GM12878 (cell line): Measurements from ENCODE around the gene RFXANK. TPM values are rescaled to one million over a fixed set of nuclear protein-coding genes. Genes with fewer than 3 reads are reported as not detected.

Source experiments
- ATAC-seq: fragments of 200-7000 bp; cut with Tn5 transposase; 3 replicates; pipeline ENCODE4 v1.9.1; 2020; ENCODE audit warnings: mild to moderate bottlenecking, moderate library complexity
- BruUV-seq: library from RNA; stranded (reverse); fragments of 400-500 nt; replicated peaks from 2 replicates; lab custom pipeline; 2021; lab: Mats Ljungman, UMichigan
- CTCF ChIA-PET: fragments of 300-600 bp; sonication (Branson Sonifier 250); formaldehyde crosslinking; extraction: SDS; loops from one replicate; lab custom pipeline; 2021; ENCODE audit warnings: inconsistent platforms; lab: Yijun Ruan, JAX
- POLR2A ChIA-PET: fragments of 350-600 bp; formaldehyde crosslinking; extraction: SDS; loops from one replicate; lab custom pipeline; 2021; ENCODE audit warnings: inconsistent platforms; lab: Charles Lee
- RAD21 ChIA-PET: fragments of 300-600 bp; sonication (Branson Sonifier 250); formaldehyde crosslinking; loops from one replicate; lab custom pipeline; 2023; ENCODE audit warnings: antibody characterized with exemption; ENCODE audit not compliant: unreplicated experiment; lab: Charles Lee
- SMC1A ChIA-PET: fragments of 300-600 bp; sonication (Branson Sonifier 250); formaldehyde crosslinking; loops from one replicate; lab custom pipeline; 2023; ENCODE audit not compliant: unreplicated experiment, uncharacterized antibody; lab: Charles Lee
- DNase-seq: peaks from one replicate; pipeline ENCODE4 v3.0.0-alpha.2; 2011; ENCODE audit warnings: low read depth, low spot score
- FAIRE-seq: peaks from 3 replicates; lab custom pipeline; 2011; peaks lifted over from hg19 to GRCh38; lab: Jason Lieb, UNC
- H2AFZ ChIP-seq: 2 replicates; pipeline ENCODE4 v1.6.0; 2011; ENCODE audit warnings: low read depth, low read length, control low read depth; ENCODE audit not compliant: control insufficient read depth
- H3K27ac ChIP-seq: 2 replicates; pipeline ENCODE4 v1.5.1; 2011; ENCODE audit warnings: control low read depth; ENCODE audit not compliant: control insufficient read depth, insufficient read depth
- H3K27me3 ChIP-seq, 2 experiments: replicated peaks in 1 of 2; 2 replicates each; pipeline versions ENCODE4 v1.6.0 to v1.6.1; 2011; ENCODE audit warnings: low read length in 1 of 2; ENCODE audit not compliant: control insufficient read depth in 2 of 2, insufficient read depth in 2 of 2
- H3K36me3 ChIP-seq, 2 experiments: 2 replicates each; pipeline ENCODE4 v1.5.1; 2011; ENCODE audit warnings: low read length in 1 of 2; ENCODE audit not compliant: control insufficient read depth in 2 of 2, insufficient read depth in 2 of 2
- H3K4me1 ChIP-seq: 2 replicates; pipeline ENCODE4 v1.6.1; 2011; ENCODE audit warnings: mild to moderate bottlenecking, low read length, moderate library complexity, mixed read lengths; ENCODE audit not compliant: control insufficient read depth, insufficient read depth
- H3K4me2 ChIP-seq: 2 replicates; pipeline ENCODE4 v1.6.0; 2011; ENCODE audit warnings: control low read depth; ENCODE audit not compliant: control insufficient read depth, insufficient read depth
- H3K4me3 ChIP-seq: fragments of 200-600 bp; sonication (generic); 2 replicates; pipeline ENCODE4 v1.5.1; 2016
- H3K79me2 ChIP-seq: 2 replicates; pipeline ENCODE4 v1.6.0; 2011; ENCODE audit warnings: low read length; ENCODE audit not compliant: control insufficient read depth, insufficient read depth
- H3K9ac ChIP-seq: 2 replicates; pipeline ENCODE4 v1.8.0; 2011; ENCODE audit warnings: low read length, control low read depth, mixed read lengths; ENCODE audit not compliant: control insufficient read depth, insufficient read depth
- H3K9me3 ChIP-seq: replicated peaks from 3 replicates; pipeline ENCODE4 v1.5.1; 2011; ENCODE audit warnings: mild to moderate bottlenecking, low read length; ENCODE audit not compliant: control insufficient read depth, insufficient read depth
- H4K20me1 ChIP-seq: 2 replicates; pipeline ENCODE4 v1.6.0; 2011; ENCODE audit not compliant: control insufficient read depth, insufficient read depth
- ATF7 ChIP-seq: fragments of 450-650 bp; IDR thresholded peaks from 2 replicates; pipeline ENCODE4 v1.6.1; 2016; ENCODE audit warnings: low read depth, mild to moderate bottlenecking
- BHLHE40 ChIP-seq, 2 experiments: fragments of 450-650 bp in 1 of 2; IDR thresholded peaks; 2 replicates each; pipeline ENCODE4 v1.6.1; 2011 to 2017; ENCODE audit warnings: low read depth in 2 of 2, borderline replicate concordance in 1 of 2, improper control_type of control experiment in 1 of 2, low read length in 1 of 2, mild to moderate bottlenecking in 1 of 2
- CREM ChIP-seq: IDR thresholded peaks from 2 replicates; pipeline ENCODE4 v1.6.1; 2014; ENCODE audit warnings: antibody characterized with exemption, low read depth
- CTCF ChIP-seq, 3 experiments: IDR thresholded peaks in 2 of 3; conservative IDR thresholded peaks in 1 of 3; 2 replicates each; pipeline ENCODE4 v1.5.1; 2011; ENCODE audit warnings: low read depth in 3 of 3, low read length in 3 of 3, mild to moderate bottlenecking in 3 of 3, control low read depth in 2 of 3, moderate library complexity in 2 of 3, inconsistent platforms in 1 of 3, mixed read lengths in 1 of 3; ENCODE audit not compliant: control insufficient read depth in 2 of 3, insufficient read depth in 1 of 3; ENCODE audit errors: extremely low read depth in 1 of 3
- DPF2 ChIP-seq: fragments of 450-650 bp; IDR thresholded peaks from 2 replicates; pipeline ENCODE4 v1.6.1; 2017; ENCODE audit warnings: mild to moderate bottlenecking
- IKZF1 ChIP-seq: fragments of 450-650 bp; conservative IDR thresholded peaks from 2 replicates; pipeline ENCODE4 v1.6.1; 2017; ENCODE audit warnings: antibody characterized with exemption, mild to moderate bottlenecking
- JUND ChIP-seq: IDR thresholded peaks from 2 replicates; pipeline ENCODE4 v1.6.1; 2012; ENCODE audit warnings: low read depth, mild to moderate bottlenecking, low read length, improper control_type of control experiment, moderate library complexity
- LARP7 ChIP-seq: fragments of 450-650 bp; IDR thresholded peaks from 2 replicates; pipeline ENCODE4 v1.6.1; 2017; ENCODE audit warnings: mild to moderate bottlenecking
- NFYA ChIP-seq: IDR thresholded peaks from 2 replicates; pipeline ENCODE4 v1.6.1; 2011; ENCODE audit warnings: low read depth, mild to moderate bottlenecking, low read length, improper control_type of control experiment, borderline replicate concordance
- NR2F1 ChIP-seq: fragments of 450-650 bp; conservative IDR thresholded peaks from 2 replicates; pipeline ENCODE4 v1.6.1; 2017; ENCODE audit warnings: mild to moderate bottlenecking
- RAD21 ChIP-seq: IDR thresholded peaks from 2 replicates; pipeline ENCODE4 v1.6.1; 2011; ENCODE audit warnings: mild to moderate bottlenecking, low read depth, low read length, moderate library complexity; ENCODE audit not compliant: insufficient read depth
- SMC3 ChIP-seq: IDR thresholded peaks from 2 replicates; pipeline ENCODE4 v1.6.1; 2011; ENCODE audit warnings: low read length, improper control_type of control experiment, borderline replicate concordance
- SREBF1 ChIP-seq: IDR thresholded peaks from 2 replicates; pipeline ENCODE4 v1.6.1; 2012; ENCODE audit warnings: mild to moderate bottlenecking, low read length
- TARDBP ChIP-seq: IDR thresholded peaks from 2 replicates; pipeline ENCODE4 v1.6.1; 2016; ENCODE audit warnings: borderline replicate concordance
- TCF12 ChIP-seq: IDR thresholded peaks from 2 replicates; pipeline ENCODE4 v1.6.1; 2011; ENCODE audit warnings: low read depth, mild to moderate bottlenecking, low read length
- WRNIP1 ChIP-seq: IDR thresholded peaks from 2 replicates; pipeline ENCODE4 v1.6.1; 2011; ENCODE audit warnings: low read depth, low read length, improper control_type of control experiment, borderline replicate concordance
- WGBS: methylation state at CpG from one replicate; pipeline ENCODE4 v1.1.6; 2016; ENCODE audit warnings: low lambda C conversion rate; ENCODE audit not compliant: insufficient replicate concordance, insufficient coverage; ENCODE audit errors: missing lambda C conversion rate; 5-methylcytosine and 5-hydroxymethylcytosine counted together
- in situ Hi-C: fragments of 300-500 bp; cut with MboI; formaldehyde crosslinking; loops from 9 replicates; pipeline ENCODE4 v1.14.3; 2018; ENCODE audit warnings: mixed read lengths
- intact Hi-C: fragments of 100-400 bp; cut with micrococcal nuclease; formaldehyde crosslinking; loops from one replicate; pipeline ENCODE4 v1.14.2; 2022; ENCODE audit not compliant: unreplicated experiment
- polyA plus RNA-seq, 11 experiments: library from polyadenylated mRNA; depleted of rRNA in 4 of 11; unstranded in 6 of 11; stranded (reverse) in 5 of 11; fragments of >200 nt; fragmentation: Nextera tagmentation in 4 of 11; fragmentation: Illumina TruSeq in 1 of 11; extraction: Ambion mirVana in 4 of 11; extraction: Trizol in 1 of 11; gene quantifications; 1 replicate in 1 of 11; 2 replicates in 10 of 11; pipeline versions ENCODE4 v1.2.1 to v1.2.3, GENCODE V29; 2011 to 2016; ENCODE audit warnings: inconsistent platforms in 2 of 11, missing spikeins in 2 of 11, low read depth in 1 of 11
- total RNA-seq, 4 experiments: library from RNA; depleted of rRNA in 3 of 4; stranded (reverse); fragments of >200 nt in 3 of 4; fragmentation: Illumina TruSeq in 1 of 4; extraction: Trizol in 1 of 4; gene quantifications; 2 replicates each; pipeline versions ENCODE4 v1.2.1 to v1.2.3, GENCODE V29; 2013 to 2021
- TF ChIP-seq, protein P1 (sequence below): IDR thresholded peaks from 2 replicates; pipeline ENCODE4 v1.6.1; 2012; ENCODE audit warnings: low read depth, low read length, improper control_type of control experiment

RFXANK gene
- total and polyA plus RNA-seq, 10 of the 15 experiments (the other 5 are each of a cell fraction or from before 2014, with no cell fraction given): 70.8 to 125 (median 95.7) TPM

DNA sequence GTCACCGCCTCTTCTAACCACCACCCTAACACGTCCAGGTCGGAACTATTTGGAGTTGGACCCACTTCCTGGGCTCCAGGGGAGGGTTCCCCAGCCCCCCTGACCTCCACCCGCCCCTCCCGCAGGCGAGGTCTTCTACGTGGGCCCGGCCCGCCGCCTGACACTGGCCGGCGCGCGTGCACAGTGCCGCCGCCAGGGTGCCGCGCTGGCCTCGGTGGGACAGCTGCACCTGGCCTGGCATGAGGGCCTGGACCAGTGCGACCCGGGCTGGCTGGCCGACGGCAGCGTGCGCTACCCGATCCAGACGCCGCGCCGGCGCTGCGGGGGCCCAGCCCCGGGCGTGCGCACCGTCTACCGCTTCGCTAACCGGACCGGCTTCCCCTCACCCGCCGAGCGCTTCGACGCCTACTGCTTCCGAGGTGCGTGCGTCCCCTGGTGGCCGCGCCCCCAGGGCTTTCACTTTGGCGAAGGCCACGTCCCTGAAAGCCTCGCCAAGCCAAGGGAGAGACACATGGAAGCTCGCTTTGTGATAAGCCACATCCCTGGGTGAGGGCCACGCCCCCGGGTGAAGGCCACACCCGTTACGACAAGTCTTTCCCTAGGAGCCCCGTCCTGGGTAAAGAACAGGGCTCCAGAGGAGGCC lies 32.9 kb downstream of the RFXANK start:
- TF ChIP-seq CREM (0 out of 2 replicates have a peak, but pooled peaks have one; percentile 8), SMC3 (peak; percentile 60), ATF7 (no peak), JUND (no peak), NR2F1 (0 out of 2 replicates have a peak, but pooled peaks have one; percentile 19), BHLHE40 (IDR thresholded peaks at IDR 0.05; ENCODE audit: borderline replicate concordance in 1 of 2, low read depth in 2 of 2, low read length in 1 of 2) (peak in 1 of 2 experiments; percentile 54; a peak in 2 of 4 replicates), RAD21 (peak; percentile 62), TCF12 (0 out of 2 replicates have a peak, but pooled peaks have one; percentile 19), SREBF1 (no peak), NFYA (no peak), LARP7 (0 out of 2 replicates have a peak, but pooled peaks have one; percentile 68), WRNIP1 (no peak), IKZF1 (peak; percentile 82), DPF2 (peak; percentile 56; the same call in 1 of the 2 replicates), TARDBP (no peak), CTCF (IDR thresholded peaks at IDR 0.05 in 2 of 3, conservative IDR thresholded peaks at IDR 0.05 in 1 of 3; ENCODE audit: control insufficient read depth in 2 of 3, extremely low read depth in 1 of 3, insufficient read depth in 1 of 3, low read depth in 3 of 3, low read length in 3 of 3) (peak; percentile 59 to 82 (median 67))
- TF ChIP-seq, protein P1, sequence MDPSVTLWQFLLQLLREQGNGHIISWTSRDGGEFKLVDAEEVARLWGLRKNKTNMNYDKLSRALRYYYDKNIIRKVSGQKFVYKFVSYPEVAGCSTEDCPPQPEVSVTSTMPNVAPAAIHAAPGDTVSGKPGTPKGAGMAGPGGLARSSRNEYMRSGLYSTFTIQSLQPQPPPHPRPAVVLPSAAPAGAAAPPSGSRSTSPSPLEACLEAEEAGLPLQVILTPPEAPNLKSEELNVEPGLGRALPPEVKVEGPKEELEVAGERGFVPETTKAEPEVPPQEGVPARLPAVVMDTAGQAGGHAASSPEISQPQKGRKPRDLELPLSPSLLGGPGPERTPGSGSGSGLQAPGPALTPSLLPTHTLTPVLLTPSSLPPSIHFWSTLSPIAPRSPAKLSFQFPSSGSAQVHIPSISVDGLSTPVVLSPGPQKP: 0 out of 2 replicates have a peak, but pooled peaks have one; percentile 10
- TF ChIP-seq, all 136 proteins: peak for 11
- Histone ChIP-seq H3K4me3 (peak overlapping the region; percentile 38; the same call in 1 of the 2 replicates), H4K20me1 (no peaks in the 10 kb centered on the region), H3K4me1 (peaks cover 4% of the 10 kb centered on the region), H3K9me3 (no peaks in the 10 kb centered on the region), H2AFZ (peak overlapping the region; percentile 74), H3K4me2 (peak overlapping the region; percentile 93), H3K27ac (no peak overlapping the region), H3K36me3 (no peaks in the 10 kb centered on the region), H3K9ac (no peak overlapping the region), H3K79me2 (no peaks in the 10 kb centered on the region), H3K27me3 (no peaks in the 10 kb centered on the region)
- ATAC-seq (peak; percentile 94), DNase-seq (no peak), FAIRE-seq (peak; percentile 92)
- BruUV-seq: no TSS peak
- intact Hi-C loops (no loop called here), in situ Hi-C loops (no loop called here)
- ChIA-PET RAD21 (no interaction called here), CTCF (interaction anchor here (0.6 to 2.2 kb wide), 4 partner anchors 22 to 266 kb away, joined by 4 to 9 read pairs (median 6); partner anchors contain the start of gene NR2C2AP), SMC1A (interaction anchor here (0.6 to 1.8 kb wide), 3 partner anchors 11 to 890 kb away, joined by 3 to 6 read pairs (median 4); no protein-coding TSS in a partner anchor), POLR2A (no interaction called here)
- WGBS: 13% methylated on average over 59 of the region's 59 CpGs
